Large intestine (tissue), 3 donors: ENCODE measurements around the gene DOCK9. TPM values are rescaled to one million over a fixed set of nuclear protein-coding genes. Genes with fewer than 3 reads are reported as not detected.

ENCODE experiments used
- DNase-seq, 2 donors: peaks; one replicate each; pipeline versions ENCODE4 v3.0.0 to v3.0.0-alpha.2; 2013
- H3K27ac ChIP-seq: one replicate; pipeline ENCODE4 v1.5.1; 2013; ENCODE audit warnings: low read length
- H3K27me3 ChIP-seq: 2 replicates; pipeline ENCODE4 v1.6.1; 2013; ENCODE audit warnings: low read length; ENCODE audit not compliant: control insufficient read depth, insufficient read depth
- H3K36me3 ChIP-seq: 2 replicates; pipeline ENCODE4 v1.6.1; 2013; ENCODE audit warnings: low read length; ENCODE audit not compliant: control insufficient read depth, insufficient read depth
- H3K4me1 ChIP-seq: one replicate; pipeline ENCODE4 v1.6.1; 2013; ENCODE audit warnings: low read length; ENCODE audit not compliant: control insufficient read depth, insufficient read depth
- H3K4me3 ChIP-seq: one replicate; pipeline ENCODE4 v1.5.1; 2013; ENCODE audit warnings: low read length
- H3K9me3 ChIP-seq: one replicate; pipeline ENCODE4 v1.6.1; 2013; ENCODE audit warnings: mild to moderate bottlenecking, low read depth, low read length, moderate library complexity; ENCODE audit not compliant: control insufficient read depth
- WGBS: methylation state at CpG from one replicate; pipeline ENCODE4 v1.1.5; 2013; ENCODE audit warnings: low lambda C conversion rate; ENCODE audit not compliant: insufficient coverage; 5-methylcytosine and 5-hydroxymethylcytosine counted together
- polyA plus RNA-seq: library from polyadenylated mRNA; unstranded; fragments of 120-200 nt; gene quantifications from one replicate; pipeline ENCODE4 v1.2.1, GENCODE V29; 2013

DOCK9 gene
- polyA plus RNA-seq, 1 donor = 103 TPM

GRCh38 chr13:98752467-98753290, 225.2 kb downstream of the DOCK9 start, which contains the start of gene SLC15A1:
SLC15A1 (minus strand) TSS chr13:98752672; CDS start chr13:98752598, 74 bp downstream.
- peak; percentile 78 to 89 for DNase-seq
- Histone ChIP-seq H3K36me3 (no peaks in the 10 kb centered on the region), H3K4me3 (peak within 1 kb of the TSS; percentile 79), H3K4me1 (peaks cover 30% of the 10 kb centered on the region), H3K27me3 (peaks cover 12% of the 10 kb centered on the region), H3K9me3 (no peaks in the 10 kb centered on the region), H3K27ac (peak within 1 kb of the TSS; percentile 97)
- WGBS = 63% methylated on average over 1 of the region's 59 CpGs

- peaks cover 12% of the 10 kb centered on the region for H3K27me3 ChIP-seq
- H3K4me3 ChIP-seq = peak overlapping the region; percentile 79
Observed at GRCh38 chr13:98751861-98752466, 225.9 kb downstream of the DOCK9 start.

GRCh38 chr13:98751367-98751782, 226.5 kb downstream of the DOCK9 start:
- H3K9me3 ChIP-seq = no peaks in the 10 kb centered on the region
- peak overlapping the region; percentile 97 for H3K27ac ChIP-seq
- H3K4me3 ChIP-seq = peak overlapping the region; percentile 79
- peaks cover 39% of the 10 kb centered on the region for H3K4me1 ChIP-seq
- DNase-seq = peak; percentile 77 to 88
- H3K27me3 ChIP-seq = peaks cover 12% of the 10 kb centered on the region
- H3K36me3 ChIP-seq = no peaks in the 10 kb centered on the region
- no CpG with 5 or more reads among the region's 8 CpGs for WGBS

More at GRCh38 chr13:98751861-98752466, 225.9 kb downstream of the DOCK9 start:
- peak in 1 of 2 donors; percentile 52 for DNase-seq
- WGBS = no CpG with 5 or more reads among the region's 36 CpGs
- H3K27ac ChIP-seq = peak overlapping the region; percentile 97
- H3K4me1 ChIP-seq = peaks cover 35% of the 10 kb centered on the region
- H3K36me3 ChIP-seq = no peaks in the 10 kb centered on the region
- no peaks in the 10 kb centered on the region for H3K9me3 ChIP-seq

GRCh38 chr13:98749501-98749900, 228.4 kb downstream of the DOCK9 start:
- DNase-seq = no peak
- Histone ChIP-seq H3K4me1 (peaks cover 31% of the 10 kb centered on the region), H3K27me3 (peaks cover 12% of the 10 kb centered on the region), H3K36me3 (no peaks in the 10 kb centered on the region), H3K9me3 (no peaks in the 10 kb centered on the region), H3K27ac (peak overlapping the region; percentile 98), H3K4me3 (no peak overlapping the region)
- no CpG with 5 or more reads among the region's 3 CpGs for WGBS

- peak; percentile 92 to 95 for DNase-seq
Observed at GRCh38 chr13:98746968-98747367, 230.9 kb downstream of the DOCK9 start.

More at GRCh38 chr13:98746968-98747367, 230.9 kb downstream of the DOCK9 start:
- no peaks in the 10 kb centered on the region for H3K36me3 ChIP-seq
- no peak overlapping the region for H3K4me3 ChIP-seq
- H3K27ac ChIP-seq = peak overlapping the region; percentile 98
- WGBS = no CpG with 5 or more reads among the region's 8 CpGs
- H3K27me3 ChIP-seq = peaks cover 7% of the 10 kb centered on the region
- peaks cover 52% of the 10 kb centered on the region for H3K4me1 ChIP-seq
- no peaks in the 10 kb centered on the region for H3K9me3 ChIP-seq

Other genes starting within 250 kb of the DOCK9 start
- gene SLC15A1, start 225.4 kb downstream of the DOCK9 start, polyA plus RNA-seq = 388 TPM
- 77.8 TPM for gene UBAC2, start 222.8 kb upstream of the DOCK9 start, polyA plus RNA-seq